Mucosa of stomach (tissue), 1 donor: ENCODE measurements around the gene NLGN1.

Source experiments
- H3K27me3 ChIP-seq: one replicate; pipeline ENCODE4 v1.7.0; 2013; ENCODE audit warnings: mild to moderate bottlenecking, low read length; ENCODE audit not compliant: control insufficient read depth, insufficient read depth
- H3K36me3 ChIP-seq: one replicate; pipeline ENCODE4 v1.7.0; 2013; ENCODE audit warnings: low read length; ENCODE audit not compliant: control insufficient read depth, insufficient read depth
- H3K4me1 ChIP-seq: one replicate; pipeline ENCODE4 v1.7.0; 2013; ENCODE audit warnings: mild to moderate bottlenecking, low read length; ENCODE audit not compliant: control insufficient read depth, insufficient read depth
- H3K4me3 ChIP-seq: one replicate; pipeline ENCODE4 v1.7.0; 2013; ENCODE audit warnings: low read length
- H3K9ac ChIP-seq: one replicate; pipeline ENCODE4 v1.7.0; 2013; ENCODE audit warnings: mild to moderate bottlenecking, low read length, moderate library complexity
- H3K9me3 ChIP-seq: one replicate; pipeline ENCODE4 v1.7.0; 2013; ENCODE audit warnings: mild to moderate bottlenecking, low read length, moderate library complexity; ENCODE audit not compliant: control insufficient read depth
- donor health status: Pancreatic carcinoma.

NLGN1 gene

GRCh38 chr3:174132421-174133042, 735.0 kb downstream of the NLGN1 start:
- no peaks in the 10 kb centered on the region for H3K36me3 ChIP-seq
- no peaks in the 10 kb centered on the region for H3K4me1 ChIP-seq

GRCh38 chr3:174146008-174146407, 748.5 kb downstream of the NLGN1 start:
- Histone ChIP-seq H3K27me3 (no peaks in the 10 kb centered on the region), H3K36me3 (no peaks in the 10 kb centered on the region), H3K4me3 (no peak overlapping the region), H3K4me1 (no peaks in the 10 kb centered on the region), H3K9ac (no peak overlapping the region), H3K9me3 (no peaks in the 10 kb centered on the region)

More at GRCh38 chr3:174132421-174133042, 735.0 kb downstream of the NLGN1 start:
- no peaks in the 10 kb centered on the region for H3K27me3 ChIP-seq
- no peak overlapping the region for H3K9ac ChIP-seq
- H3K4me3 ChIP-seq, result no peak overlapping the region
- no peaks in the 10 kb centered on the region for H3K9me3 ChIP-seq

- no peak overlapping the region for H3K4me3 ChIP-seq
- no peaks in the 10 kb centered on the region for H3K4me1 ChIP-seq
- H3K27me3 ChIP-seq, result no peaks in the 10 kb centered on the region
- no peaks in the 10 kb centered on the region for H3K9me3 ChIP-seq
- H3K9ac ChIP-seq, result no peak overlapping the region
- no peaks in the 10 kb centered on the region for H3K36me3 ChIP-seq
Measured at GRCh38 chr3:174147798-174148197, 750.3 kb downstream of the NLGN1 start.

- Histone ChIP-seq H3K27me3 (no peaks in the 10 kb centered on the region), H3K4me3 (no peak overlapping the region), H3K36me3 (no peaks in the 10 kb centered on the region), H3K9ac (no peak overlapping the region), H3K4me1 (no peaks in the 10 kb centered on the region), H3K9me3 (no peaks in the 10 kb centered on the region)
Measured at GRCh38 chr3:174153871-174154270, 756.3 kb downstream of the NLGN1 start.

- Histone ChIP-seq H3K4me1 (no peaks in the 10 kb centered on the region), H3K9ac (no peak overlapping the region), H3K27me3 (no peaks in the 10 kb centered on the region), H3K4me3 (no peak overlapping the region), H3K9me3 (no peaks in the 10 kb centered on the region), H3K36me3 (no peaks in the 10 kb centered on the region)
Measured at GRCh38 chr3:174156200-174156599, 758.7 kb downstream of the NLGN1 start.

- Histone ChIP-seq H3K4me1 (no peaks in the 10 kb centered on the region), H3K4me3 (no peak overlapping the region), H3K27me3 (no peaks in the 10 kb centered on the region), H3K9ac (no peak overlapping the region), H3K9me3 (no peaks in the 10 kb centered on the region), H3K36me3 (no peaks in the 10 kb centered on the region)
Measured at GRCh38 chr3:174158674-174159073, 761.1 kb downstream of the NLGN1 start.

GRCh38 chr3:174159604-174160003, 762.1 kb downstream of the NLGN1 start:
- Histone ChIP-seq H3K27me3 (no peaks in the 10 kb centered on the region), H3K4me3 (no peak overlapping the region), H3K4me1 (no peaks in the 10 kb centered on the region), H3K9me3 (no peaks in the 10 kb centered on the region), H3K9ac (no peak overlapping the region), H3K36me3 (no peaks in the 10 kb centered on the region)

GRCh38 chr3:174162550-174162949, 765.0 kb downstream of the NLGN1 start:
- Histone ChIP-seq H3K9ac (no peak overlapping the region), H3K9me3 (no peaks in the 10 kb centered on the region)

GRCh38 chr3:174168026-174168425, 770.5 kb downstream of the NLGN1 start:
- H3K4me1 ChIP-seq, result no peaks in the 10 kb centered on the region
- H3K4me3 ChIP-seq, result no peak overlapping the region
- H3K9ac ChIP-seq, result no peak overlapping the region
- H3K9me3 ChIP-seq, result no peaks in the 10 kb centered on the region
- no peaks in the 10 kb centered on the region for H3K36me3 ChIP-seq
- no peaks in the 10 kb centered on the region for H3K27me3 ChIP-seq

More at GRCh38 chr3:174162550-174162949, 765.0 kb downstream of the NLGN1 start:
- Histone ChIP-seq H3K36me3 (no peaks in the 10 kb centered on the region), H3K4me1 (no peaks in the 10 kb centered on the region), H3K27me3 (no peaks in the 10 kb centered on the region), H3K4me3 (no peak overlapping the region)

GRCh38 chr3:174168538-174169254, 771.2 kb downstream of the NLGN1 start:
- H3K27me3 ChIP-seq, result no peaks in the 10 kb centered on the region
- H3K9ac ChIP-seq, result no peak overlapping the region
- H3K4me3 ChIP-seq, result no peak overlapping the region
- H3K36me3 ChIP-seq, result no peaks in the 10 kb centered on the region
- H3K4me1 ChIP-seq, result no peaks in the 10 kb centered on the region
- H3K9me3 ChIP-seq, result no peaks in the 10 kb centered on the region

GRCh38 chr3:174169736-174170135, 772.2 kb downstream of the NLGN1 start:
- Histone ChIP-seq H3K36me3 (no peaks in the 10 kb centered on the region), H3K27me3 (no peaks in the 10 kb centered on the region), H3K9me3 (no peaks in the 10 kb centered on the region), H3K9ac (no peak overlapping the region), H3K4me1 (no peaks in the 10 kb centered on the region), H3K4me3 (no peak overlapping the region)

GRCh38 chr3:174170248-174170647, 772.7 kb downstream of the NLGN1 start:
- Histone ChIP-seq H3K4me1 (no peaks in the 10 kb centered on the region), H3K9me3 (no peaks in the 10 kb centered on the region), H3K36me3 (no peaks in the 10 kb centered on the region), H3K4me3 (no peak overlapping the region), H3K27me3 (no peaks in the 10 kb centered on the region), H3K9ac (no peak overlapping the region)
